ENCODE results near the gene PCDHGA9. TPM values are rescaled to one million over a fixed set of nuclear protein-coding genes. Genes with fewer than 3 reads are reported as not detected.
"Not testable (repeated sequence)": the region's sequence is repeated elsewhere in the genome, so short reads cannot be mapped to it uniquely, and the experiment has no call there.

PCDHGA9 gene
- total and polyA plus RNA-seq, 2 of the 8 experiments (the other 6 are each of a cell fraction or from before 2014, with no cell fraction given): 0.79 to 1.1 TPM

GRCh38 chr5:141387557-141388311 lies 14.8 kb upstream of the PCDHGA9 start, which contains the start of gene PCDHGB4:
Gene PCDHGB4, plus strand, starts transcription at chr5:141387698. Its CDS starts 187 bp downstream, at chr5:141387885.
- H3K23ac ChIP-seq (ENCODE audit: insufficient read length); H2BK12ac ChIP-seq (ENCODE audit: low read depth, low read length); H4K20me1 ChIP-seq (replicated peaks in 1 of 2; ENCODE audit: control insufficient read depth in 1 of 2, insufficient read depth in 2 of 2, low read length in 2 of 2); H3K79me1 ChIP-seq (ENCODE audit: low read depth, low read length); H2BK15ac ChIP-seq (ENCODE audit: low read length); H2BK120ac ChIP-seq (replicated peaks; ENCODE audit: low read depth, low read length); H2AK5ac ChIP-seq (ENCODE audit: low read depth, low read length); H3K79me2 ChIP-seq (ENCODE audit: control insufficient read depth in 1 of 2, insufficient read depth in 2 of 2, low read length in 2 of 2); H3K27me3 ChIP-seq (replicated peaks in 1 of 4; ENCODE audit: control insufficient read depth in 3 of 4, extremely low read depth in 1 of 4, insufficient read depth in 3 of 4, low read length in 3 of 4); H2AFZ ChIP-seq (ENCODE audit: low read length); H3K23me2 ChIP-seq (ENCODE audit: low read depth, low read length); H3K56ac ChIP-seq (replicated peaks; ENCODE audit: insufficient read length, low read depth, low read length); H3K4me1 ChIP-seq (replicated peaks in 1 of 4; ENCODE audit: control insufficient read depth in 3 of 4, insufficient read depth in 4 of 4, low read length in 3 of 4); H2BK20ac ChIP-seq (ENCODE audit: low read length); H4K91ac ChIP-seq (replicated peaks; ENCODE audit: insufficient read length, low read length); H2BK5ac ChIP-seq (ENCODE audit: low read depth, low read length); H3K18ac ChIP-seq (ENCODE audit: extremely low read depth, low read length); H3K27ac ChIP-seq (ENCODE audit: low read depth, low read length); H3K14ac ChIP-seq (ENCODE audit: insufficient read length); H3K4ac ChIP-seq (replicated peaks; ENCODE audit: insufficient read length, low read depth, low read length); H4K8ac ChIP-seq (ENCODE audit: extremely low read depth, insufficient read depth, low read length); H4K5ac ChIP-seq (ENCODE audit: insufficient read length, low read depth, low read length): not testable (repeated sequence)
- DNase-seq (ENCODE audit: low read depth in 1 of 2, low spot score in 2 of 2) (peak in 1 of 2 experiments; percentile 82), FAIRE-seq (peak; percentile 93)
- CTCF ChIA-PET (ENCODE audit: partially characterized antibody): interaction anchor here (0.6 to 8.7 kb wide), 32 partner anchors 9 to 437 kb away, joined by 3 to 68 read pairs (median 5); partner anchors contain the start of genes PCDHB10, PCDHB14, PCDHB15 and PCDHGA1
- H3K4me3 ChIP-seq (ENCODE audit: extremely low read depth in 1 of 4, insufficient read depth in 2 of 4, low read depth in 3 of 4, low read length in 4 of 4): peak within 1 kb of the TSS; percentile 42 to 69 (median 44); a peak in 7 of 8 replicates
- POLR2A ChIA-PET (ENCODE audit: partially characterized antibody): interaction anchor here (0.6 to 1.3 kb wide), 4 partner anchors 9 to 299 kb away, joined by 3 to 4 read pairs (median 4); partner anchors contain the start of genes PCDHGB3 and PCDHGB5
- H3K36me3 ChIP-seq (ENCODE audit: control insufficient read depth in 2 of 4, insufficient read depth in 4 of 4, low read length in 3 of 4): peaks cover 3 to 23% (median 9%) of the 10 kb centered on the region in 4 experiments; a peak in 5 of 8 replicates
- WGBS, 2 experiments (ENCODE audit: extremely low coverage in 1 of 2, insufficient coverage in 1 of 2, insufficient read length in 1 of 2, insufficient replicate concordance in 2 of 2, low coverage in 1 of 2, low lambda C conversion rate in 2 of 2, missing lambda C conversion rate in 1 of 2): 18% methylated on average over 19 of the region's 40 CpGs; no CpG with 5 or more reads in 1 of the 2 experiments
- peaks cover 45 to 49% of the 10 kb centered on the region in 2 experiments for H3K9me3 ChIP-seq (ENCODE audit: insufficient read depth in 2 of 2, low read depth in 1 of 2, low read length in 1 of 2)
- peak within 1 kb of the TSS; percentile 55 to 57 for H3K4me2 ChIP-seq (ENCODE audit: insufficient read depth in 1 of 2, low read depth in 2 of 2, low read length in 2 of 2)
- TF ChIP-seq NRF1 (IDR thresholded peaks at IDR 0.05; ENCODE audit: low read depth, low read length): peak; percentile 55
- TF ChIP-seq PHF8 (conservative IDR thresholded peaks at IDR 0.05; ENCODE audit: low read depth, low read length): 0 out of 2 replicates have a peak, but pooled peaks have one; percentile 29
- TF ChIP-seq CTCF (IDR thresholded peaks at IDR 0.05; ENCODE audit: control extremely low read depth in 1 of 3, insufficient read depth in 1 of 3, low read depth in 1 of 3, low read length in 3 of 3): peak; percentile 56 to 66 (median 65)
- TF ChIP-seq RAD21 (IDR thresholded peaks at IDR 0.05 in 1 of 2, conservative IDR thresholded peaks at IDR 0.05 in 1 of 2; ENCODE audit: low read depth in 2 of 2, low read length in 2 of 2): peak; percentile 59 to 67
- peak; percentile 51 for TF ChIP-seq KDM4A (IDR thresholded peaks at IDR 0.05; ENCODE audit: low read depth, low read length, severe bottlenecking)
- peak within 1 kb of the TSS in 2 of 4 experiments; percentile 25 to 70; a peak in 1 of 7 replicates for H3K9ac ChIP-seq (replicated peaks in 1 of 4; ENCODE audit: extremely low read depth in 1 of 4, low read depth in 3 of 4, low read length in 3 of 4)

All from H1 (cell line).